GM23338 (cell line): Measurements from ENCODE around the gene UNC79. TPM values are rescaled to one million over a fixed set of nuclear protein-coding genes. Genes with fewer than 3 reads are reported as not detected.

Source experiments
- ATAC-seq: fragments of 200-7000 bp; cut with Tn5 transposase; 3 replicates; pipeline ENCODE4 v1.9.1; 2020
- DNase-seq: peaks from one replicate; pipeline ENCODE4 v3.0.0-alpha.2; 2015; ENCODE audit warnings: low spot score
- H2AFZ ChIP-seq: fragments of 200-600 bp; sonication (generic); 2 replicates; pipeline ENCODE4 v1.8.0; 2016; ENCODE audit warnings: antibody characterized with exemption, mild to moderate bottlenecking, moderate library complexity
- H3F3A ChIP-seq: fragments of 200-600 bp; sonication (generic); replicated peaks from 2 replicates; pipeline ENCODE4 v1.8.0; 2017; ENCODE audit warnings: antibody characterized with exemption, mixed run types, low read depth
- H3K27ac ChIP-seq: fragments of 200-600 bp; sonication (generic); 2 replicates; pipeline ENCODE4 v1.6.1; 2016; ENCODE audit warnings: low read depth
- H3K27me3 ChIP-seq: fragments of 200-600 bp; sonication (generic); 2 replicates; pipeline ENCODE4 v1.8.0; 2016; ENCODE audit warnings: mild to moderate bottlenecking, mixed run types, moderate library complexity; ENCODE audit not compliant: insufficient read depth
- H3K36me3 ChIP-seq: fragments of 200-600 bp; sonication (generic); 2 replicates; pipeline ENCODE4 v1.8.0; 2016; ENCODE audit warnings: mild to moderate bottlenecking; ENCODE audit not compliant: insufficient read depth
- H3K4me1 ChIP-seq: fragments of 200-600 bp; sonication (generic); 2 replicates; pipeline ENCODE4 v1.8.0; 2016; ENCODE audit warnings: mild to moderate bottlenecking, moderate library complexity; ENCODE audit not compliant: insufficient read depth
- H3K4me2 ChIP-seq: fragments of 200-600 bp; sonication (generic); 2 replicates; pipeline ENCODE4 v1.7.1; 2017; ENCODE audit warnings: mixed run types
- H3K4me3 ChIP-seq: fragments of 200-600 bp; sonication (generic); 2 replicates; pipeline ENCODE4 v1.6.1; 2016; ENCODE audit warnings: mixed run types
- H3K79me2 ChIP-seq: fragments of 200-600 bp; sonication (generic); replicated peaks from 2 replicates; pipeline ENCODE4 v1.8.0; 2017; ENCODE audit warnings: mild to moderate bottlenecking; ENCODE audit not compliant: insufficient read depth
- H3K9me2 ChIP-seq: fragments of 200-600 bp; sonication (generic); 2 replicates; pipeline ENCODE4 v1.8.0; 2017; ENCODE audit not compliant: insufficient read depth
- H4K20me1 ChIP-seq: fragments of 200-600 bp; sonication (generic); replicated peaks from 2 replicates; pipeline ENCODE4 v1.8.0; 2017; ENCODE audit warnings: mild to moderate bottlenecking; ENCODE audit not compliant: insufficient read depth
- H3K27ac Mint-ChIP-seq: 2 replicates; pipeline ENCODE4 v1.8.0; 2020; ENCODE audit warnings: inconsistent platforms, mild to moderate bottlenecking, moderate library complexity, mixed read lengths
- H3K27me3 Mint-ChIP-seq: 3 replicates; pipeline ENCODE4 v1.8.0; 2022; ENCODE audit warnings: low read depth, mild to moderate bottlenecking, moderate library complexity, mixed read lengths, inconsistent platforms; ENCODE audit not compliant: insufficient read depth, poor library complexity
- H3K36me3 Mint-ChIP-seq: 3 replicates; pipeline ENCODE4 v1.8.0; 2021; ENCODE audit warnings: low read depth, mild to moderate bottlenecking, inconsistent platforms, moderate library complexity, mixed read lengths
- H3K4me1 Mint-ChIP-seq: 3 replicates; pipeline ENCODE4 v1.8.0; 2020; ENCODE audit warnings: mild to moderate bottlenecking, inconsistent platforms, mixed read lengths
- H3K4me3 Mint-ChIP-seq: 3 replicates; pipeline ENCODE4 v1.8.0; 2021; ENCODE audit warnings: moderate library complexity, mild to moderate bottlenecking, inconsistent platforms, mixed read lengths
- H3K9me3 Mint-ChIP-seq: 3 replicates; pipeline ENCODE4 v1.8.0; 2020; ENCODE audit warnings: moderate library complexity, mild to moderate bottlenecking, inconsistent platforms, mixed read lengths
- EZH2 ChIP-seq: fragments of 200-600 bp; sonication (generic); IDR thresholded peaks from one replicate; pipeline ENCODE4 v1.8.0; 2017; ENCODE audit warnings: antibody characterized with exemption, mild to moderate bottlenecking, low read depth; ENCODE audit not compliant: unreplicated experiment
- JUNB ChIP-seq: IDR thresholded peaks from one replicate; pipeline ENCODE4 v1.6.1; 2016; ENCODE audit warnings: antibody characterized with exemption; ENCODE audit not compliant: unreplicated experiment
- NANOG ChIP-seq: IDR thresholded peaks from 2 replicates; pipeline ENCODE4 v1.6.1; 2016; ENCODE audit warnings: antibody characterized with exemption, borderline replicate concordance
- POLR2AphosphoS5 ChIP-seq: IDR thresholded peaks from 2 replicates; pipeline ENCODE4 v1.6.1; 2016; ENCODE audit warnings: antibody characterized with exemption, low read depth
- STAT1 ChIP-seq: IDR thresholded peaks from one replicate; pipeline ENCODE4 v1.6.1; 2016; ENCODE audit warnings: antibody characterized with exemption; ENCODE audit not compliant: unreplicated experiment
- ZNF462 ChIP-seq: fragments of 250-450 bp; sonication (Bioruptor Pico); IDR thresholded peaks from 2 replicates; pipeline ENCODE4 v1.5.0; 2020; ENCODE audit warnings: mild to moderate bottlenecking, moderate library complexity
- polyA plus RNA-seq: library from polyadenylated mRNA; unstranded; fragments of >200 nt; fragmentation: Nextera tagmentation; extraction: Ambion mirVana; gene quantifications from 2 replicates; pipeline ENCODE4 v1.2.1, GENCODE V29; 2016
- total RNA-seq: library from RNA; depleted of rRNA; stranded (reverse); fragments of >200 nt; shearing (Covaris generic); gene quantifications from 2 replicates; pipeline ENCODE4 v1.2.3, GENCODE V29; 2014

Gene UNC79
- total and polyA plus RNA-seq, 2 experiments from 2014 or later = 1.8 to 3.6 TPM

- TF ChIP-seq ZNF462 (no peak), POLR2AphosphoS5 (no peak), NANOG (no peak), JUNB (no peak)
These were observed 273.2 kb downstream of the UNC79 start (continued) for GRCh38 chr14:93703941-93704340.

DNA sequence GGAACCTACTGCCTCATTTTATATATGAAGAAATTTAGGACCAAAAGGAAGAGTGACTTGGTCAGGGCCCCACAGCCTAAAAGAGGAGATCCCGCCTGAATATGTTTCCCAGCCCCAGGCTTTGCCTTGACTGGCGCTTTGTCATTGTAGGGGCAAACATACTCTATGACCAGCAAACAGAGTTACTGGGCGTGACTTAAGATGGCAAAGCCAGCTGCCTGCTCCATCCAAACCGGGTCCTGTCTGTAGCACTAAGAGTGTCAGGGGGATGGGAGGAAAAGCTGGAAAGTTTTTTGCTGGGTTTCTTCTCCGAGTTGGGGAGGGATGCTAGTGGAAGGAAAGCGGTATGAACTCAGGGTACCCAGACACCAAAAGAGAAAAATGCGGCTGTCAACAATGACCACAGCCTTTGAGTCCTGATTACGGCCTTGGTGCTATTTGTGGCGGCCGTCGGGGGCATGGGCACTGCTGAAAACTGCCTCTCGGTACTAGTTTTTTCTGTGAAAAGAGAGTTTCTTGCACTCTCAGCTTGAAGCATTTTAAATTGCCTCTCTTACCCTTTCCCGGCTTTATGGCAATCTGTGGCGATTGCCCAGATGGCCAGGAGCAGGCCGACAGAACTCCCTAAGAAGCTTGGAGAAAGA is 274.9 kb downstream of the UNC79 start:
- H4K20me1 ChIP-seq = no peaks in the 10 kb centered on the region
- no peaks in the 10 kb centered on the region for H3K9me3 Mint-ChIP-seq
- ATAC-seq = no peak
- TF ChIP-seq STAT1 (no peak), EZH2 (no peak), POLR2AphosphoS5 (no peak), NANOG (no peak), ZNF462 (no peak)

More for the DNA sequence above, 274.9 kb downstream of the UNC79 start:
- H3K4me1 ChIP-seq = no peaks in the 10 kb centered on the region
- H3K27me3 ChIP-seq = no peaks in the 10 kb centered on the region
- Mint-ChIP-seq H3K36me3 (no peaks in the 10 kb centered on the region), H3K4me3 (no peak overlapping the region), H3K27ac (no peak overlapping the region), H3K27me3 (peaks cover 9% of the 10 kb centered on the region), H3K4me1 (peaks cover 10% of the 10 kb centered on the region)
- H3K27ac ChIP-seq = no peak overlapping the region
- no peak overlapping the region for H3K4me3 ChIP-seq
- H3K4me2 ChIP-seq = no peak overlapping the region
- no peaks in the 10 kb centered on the region for H3F3A ChIP-seq
- no peak for DNase-seq
- no peaks in the 10 kb centered on the region for H3K9me2 ChIP-seq
- H3K79me2 ChIP-seq = no peaks in the 10 kb centered on the region
- H3K36me3 ChIP-seq = no peaks in the 10 kb centered on the region
- no peak overlapping the region for H2AFZ ChIP-seq
